Kidney capillary endothelial cell (primary cell): ENCODE data around the gene DGKD.

Source experiments
- DNase-seq: peaks from one replicate; pipeline ENCODE4 v3.0.0-alpha.2; 2018; ENCODE audit warnings: low spot score

DGKD gene

GRCh38 chr2:233413046-233413445, 58.8 kb downstream of the DGKD start:
- no peak for DNase-seq

GRCh38 chr2:233413559-233414272, 59.4 kb downstream of the DGKD start:
- DNase-seq: peak; percentile 85

- DNase-seq: no peak
Measured at GRCh38 chr2:233414273-233414654, 60.0 kb downstream of the DGKD start.

- no peak for DNase-seq
Measured at GRCh38 chr2:233414777-233415570, 60.7 kb downstream of the DGKD start.

- no peak for DNase-seq
Measured at GRCh38 chr2:233416199-233416598, 61.9 kb downstream of the DGKD start.

GRCh38 chr2:233416706-233417105, 62.4 kb downstream of the DGKD start:
- no peak for DNase-seq

GRCh38 chr2:233417282-233417681, 63.0 kb downstream of the DGKD start:
- no peak for DNase-seq

GRCh38 chr2:233418052-233418760, 63.9 kb downstream of the DGKD start:
- DNase-seq: no peak

- DNase-seq: peak; percentile 96
Measured at GRCh38 chr2:233418761-233419546, 64.7 kb downstream of the DGKD start.

GRCh38 chr2:233419602-233420391, 65.5 kb downstream of the DGKD start:
- no peak for DNase-seq

GRCh38 chr2:233421091-233421816, 67.0 kb downstream of the DGKD start:
- DNase-seq: no peak

GRCh38 chr2:233422050-233422639, 67.9 kb downstream of the DGKD start:
- no peak for DNase-seq

GRCh38 chr2:233422649-233423551, 68.6 kb downstream of the DGKD start:
- DNase-seq: no peak

GRCh38 chr2:233423552-233423860, 69.2 kb downstream of the DGKD start:
- DNase-seq: no peak

GRCh38 chr2:233424154-233424951, 70.1 kb downstream of the DGKD start:
- no peak for DNase-seq

GRCh38 chr2:233426619-233427342, 72.5 kb downstream of the DGKD start:
- peak; percentile 66 for DNase-seq

GRCh38 chr2:233428008-233428407, 73.7 kb downstream of the DGKD start:
- DNase-seq: no peak

GRCh38 chr2:233428438-233428837, 74.1 kb downstream of the DGKD start:
- DNase-seq: no peak
